HCT116 (cell line): ENCODE measurements around the gene PTPRF. TPM values are rescaled to one million over a fixed set of nuclear protein-coding genes. Genes with fewer than 3 reads are reported as not detected.

Experiments
- ATAC-seq: fragments of 200-7000 bp; cut with Tn5 transposase; 2 replicates; pipeline ENCODE4 v1.9.1; 2020; ENCODE audit warnings: mild to moderate bottlenecking, moderate library complexity
- BruUV-seq: library from RNA; stranded (reverse); fragments of 400-500 nt; replicated peaks from 2 replicates; lab custom pipeline; 2021; lab: Mats Ljungman, UMichigan
- CTCF ChIA-PET: fragments of 300-600 bp; sonication (Branson Sonifier 250); formaldehyde crosslinking; loops from one replicate; lab custom pipeline; 2021; ENCODE audit warnings: antibody characterized with exemption; lab: Charles Lee
- POLR2A ChIA-PET: fragments of 300-600, 350-600 bp; sonication (Branson Sonifier 250); formaldehyde crosslinking; loops from one replicate; lab custom pipeline; 2021; ENCODE audit warnings: antibody characterized with exemption; lab: Charles Lee
- RAD21 ChIA-PET, 2 experiments: fragments of 300-600 bp; sonication (Branson Sonifier 250); formaldehyde crosslinking; loops; one replicate each; lab custom pipeline; 2023; ENCODE audit warnings: low total read pairs in 2 of 2; ENCODE audit not compliant: uncharacterized antibody in 2 of 2, unreplicated experiment in 2 of 2, low non-redundant PET in 1 of 2; lab: Charles Lee
- DNase-seq: peaks from one replicate; pipeline ENCODE4 v3.0.0-alpha.2; 2010; ENCODE audit warnings: low read depth, low spot score
- H2AFZ ChIP-seq: fragments of 200-600 bp; shearing (Covaris generic), sonication (generic); 2 replicates; pipeline ENCODE4 v1.6.1; 2017; ENCODE audit warnings: low read depth, mixed run types, mixed read lengths, antibody characterized with exemption, low read length; ENCODE audit not compliant: poor library complexity, severe bottlenecking
- H3K27ac ChIP-seq: 2 replicates; pipeline ENCODE4 v1.5.1; 2012; ENCODE audit warnings: low read depth, low read length
- H3K27me3 ChIP-seq: fragments of 200-600 bp; sonication (generic); 2 replicates; pipeline ENCODE4 v1.6.1; 2016; ENCODE audit warnings: mixed run types, low read length, mixed read lengths; ENCODE audit not compliant: insufficient read depth
- H3K36me3 ChIP-seq, 2 experiments: fragments of 200-500 bp in 1 of 2; fragments of 200-600 bp in 1 of 2; sonication (Bioruptor generic) in 1 of 2; sonication (generic) in 1 of 2; 2 replicates each; pipeline versions ENCODE4 v1.5.1 to v1.6.1; 2014 to 2016; ENCODE audit warnings: low read length in 2 of 2, inconsistent platforms in 1 of 2, mixed read lengths in 1 of 2, mixed run types in 1 of 2; ENCODE audit not compliant: insufficient read depth in 2 of 2, control insufficient read depth in 1 of 2
- H3K4me1 ChIP-seq, 2 experiments: fragments of 200-600 bp in 1 of 2; sonication (generic) in 1 of 2; 2 replicates each; pipeline versions ENCODE4 v1.5.1 to v1.6.1; 2012 to 2017; ENCODE audit warnings: low read length in 2 of 2, inconsistent platforms in 1 of 2, mild to moderate bottlenecking in 1 of 2, mixed read lengths in 1 of 2, mixed run types in 1 of 2, moderate library complexity in 1 of 2; ENCODE audit not compliant: insufficient read depth in 2 of 2, control insufficient read depth in 1 of 2
- H3K4me2 ChIP-seq: fragments of 200-600 bp; sonication (generic); 2 replicates; pipeline ENCODE4 v1.6.1; 2017; ENCODE audit warnings: mixed run types, low read length, mixed read lengths
- H3K4me3 ChIP-seq, 2 experiments: fragments of 200-600 bp in 1 of 2; sonication (generic) in 1 of 2; replicated peaks in 1 of 2; 2 replicates each; pipeline ENCODE4 v1.5.1; 2011 to 2016; ENCODE audit warnings: low read length in 2 of 2, control low read depth in 1 of 2, low read depth in 1 of 2, mild to moderate bottlenecking in 1 of 2, mixed read lengths in 1 of 2, mixed run types in 1 of 2
- H3K79me2 ChIP-seq: fragments of 200-600 bp; sonication (generic); 2 replicates; pipeline ENCODE4 v1.6.1; 2017; ENCODE audit warnings: mild to moderate bottlenecking, mixed run types, low read length, moderate library complexity, mixed read lengths; ENCODE audit not compliant: insufficient read depth
- H3K9ac ChIP-seq: fragments of 200-600 bp; sonication (generic); 2 replicates; pipeline ENCODE4 v1.6.1; 2016; ENCODE audit warnings: low read length, mixed read lengths
- H3K9me2 ChIP-seq: fragments of 200-600 bp; sonication (generic), shearing (Covaris generic); 2 replicates; pipeline ENCODE4 v1.6.1; 2017; ENCODE audit warnings: mixed run types, mild to moderate bottlenecking, moderate library complexity; ENCODE audit not compliant: insufficient read depth
- H3K9me3 ChIP-seq, 2 experiments: fragments of 200-500 bp in 1 of 2; fragments of 200-600 bp in 1 of 2; sonication (Bioruptor generic) in 1 of 2; sonication (generic) in 1 of 2; 2 replicates each; pipeline ENCODE4 v1.6.1; 2014 to 2017; ENCODE audit warnings: low read length in 2 of 2, mixed read lengths in 2 of 2, inconsistent platforms in 1 of 2, low read depth in 1 of 2, mild to moderate bottlenecking in 1 of 2, mixed run types in 1 of 2, moderate library complexity in 1 of 2; ENCODE audit not compliant: control insufficient read depth in 1 of 2, insufficient read depth in 1 of 2
- H4K20me1 ChIP-seq: fragments of 200-600 bp; sonication (generic), shearing (Covaris generic); 2 replicates; pipeline ENCODE4 v1.6.1; 2017; ENCODE audit warnings: mixed run types, mild to moderate bottlenecking, moderate library complexity; ENCODE audit not compliant: insufficient read depth
- CBX3 ChIP-seq: IDR thresholded peaks from 2 replicates; pipeline ENCODE4 v1.6.1; 2012; ENCODE audit warnings: low read depth
- CEBPB ChIP-seq: IDR thresholded peaks from 2 replicates; pipeline ENCODE4 v1.6.1; 2012; ENCODE audit warnings: low read depth
- EGR1 ChIP-seq: IDR thresholded peaks from 2 replicates; pipeline ENCODE4 v1.6.1; 2012; ENCODE audit warnings: low read depth
- ELF1 ChIP-seq: IDR thresholded peaks from 2 replicates; pipeline ENCODE4 v1.6.1; 2012; ENCODE audit warnings: low read depth, borderline replicate concordance
- EZH2 ChIP-seq: fragments of 200-600 bp; sonication (generic); IDR thresholded peaks from 2 replicates; pipeline ENCODE4 v1.6.1; 2017; ENCODE audit warnings: antibody characterized with exemption, mixed run types
- EZH2phosphoT487 ChIP-seq: fragments of 200-600 bp; IDR thresholded peaks from 2 replicates; pipeline ENCODE4 v1.6.1; 2018; ENCODE audit warnings: antibody characterized with exemption, borderline replicate concordance
- POLR2A ChIP-seq: IDR thresholded peaks from 2 replicates; pipeline ENCODE4 v1.7.0; 2011; ENCODE audit warnings: borderline replicate concordance; ENCODE audit not compliant: insufficient read depth, insufficient read length; ENCODE audit errors: extremely low read depth
- SIN3A ChIP-seq: IDR thresholded peaks from 2 replicates; pipeline ENCODE4 v1.6.1; 2012; ENCODE audit warnings: low read depth
- YY1 ChIP-seq: IDR thresholded peaks from 2 replicates; pipeline ENCODE4 v1.6.1; 2011; ENCODE audit warnings: low read length, low read depth, moderate library complexity, mild to moderate bottlenecking; ENCODE audit not compliant: insufficient replicate concordance; ENCODE audit errors: extremely low read depth
- ZFX ChIP-seq: fragments of 450-650 bp; IDR thresholded peaks from 2 replicates; pipeline ENCODE4 v1.6.1; 2017
- intact Hi-C: fragments of 100-400 bp; cut with micrococcal nuclease; formaldehyde crosslinking; loops from 2 replicates; pipeline ENCODE4 v1.10.0; 2022
- total RNA-seq: library from RNA; stranded (reverse); gene quantifications from one replicate; pipeline ENCODE4 v1.2.1, GENCODE V29; 2021; ENCODE audit not compliant: unreplicated experiment
- TF ChIP-seq, protein P1 (sequence below): IDR thresholded peaks from 2 replicates; pipeline ENCODE4 v1.6.1; 2011; ENCODE audit warnings: mild to moderate bottlenecking, low read length, moderate library complexity; ENCODE audit not compliant: insufficient replicate concordance; ENCODE audit errors: extremely low read depth

Gene PTPRF
- total RNA-seq, 1 experiment from 2014 or later = 224 TPM

DNA sequence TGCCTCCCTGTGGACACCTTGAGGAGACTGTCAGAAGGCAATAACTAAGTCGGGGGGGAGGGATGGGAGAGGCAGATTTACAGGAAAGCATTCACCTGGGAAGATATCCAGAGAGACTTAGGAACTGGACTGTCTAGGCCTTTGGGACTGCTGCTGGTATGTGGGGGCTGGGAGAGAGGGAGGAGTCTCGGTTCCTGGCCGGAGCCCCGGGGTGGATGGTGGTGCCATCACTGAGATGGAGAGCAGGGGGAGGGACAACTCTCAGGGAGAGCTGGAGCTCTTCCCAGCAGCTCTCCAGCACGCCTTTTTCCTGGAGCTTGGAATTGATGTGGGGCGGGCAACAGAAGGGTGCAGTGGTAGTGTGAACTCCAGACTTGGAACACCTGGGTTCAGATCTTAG, 22.1 kb downstream of the PTPRF start:
- Histone ChIP-seq H3K9me2 (no peaks in the 10 kb centered on the region), H3K9ac (no peak overlapping the region)

More for the DNA sequence above, 22.1 kb downstream of the PTPRF start:
- ChIA-PET RAD21 (no interaction called here), CTCF (no interaction called here), POLR2A (no interaction called here)
- no peak overlapping the region for H2AFZ ChIP-seq
- H4K20me1 ChIP-seq = peaks cover 5% of the 10 kb centered on the region; the same call in 1 of the 2 replicates
- no peaks in the 10 kb centered on the region for H3K27me3 ChIP-seq
- ATAC-seq = no peak
- no peak for DNase-seq
- no peak overlapping the region for H3K27ac ChIP-seq
- no peak overlapping the region for H3K4me2 ChIP-seq
- peaks cover 13 to 67% of the 10 kb centered on the region in 2 experiments; a peak in 3 of 4 replicates for H3K36me3 ChIP-seq
- H3K9me3 ChIP-seq = no peaks in the 10 kb centered on the region
- H3K4me1 ChIP-seq = peaks cover 37 to 48% of the 10 kb centered on the region in 2 experiments
- H3K4me3 ChIP-seq = no peak overlapping the region
- H3K79me2 ChIP-seq = peaks cover 70% of the 10 kb centered on the region
- no TSS peak for BruUV-seq
- intact Hi-C loops = loop anchor here (5.0 kb wide), 1 partner anchor 89 kb away; no protein-coding TSS in a partner anchor
- no peak for TF ChIP-seq POLR2A
- no peak for TF ChIP-seq ELF1
- no peak for TF ChIP-seq EGR1
- no peak for TF ChIP-seq EZH2phosphoT487
- TF ChIP-seq EZH2 = no peak
- no peak for TF ChIP-seq YY1
- no peak for TF ChIP-seq CEBPB
- no peak for TF ChIP-seq ZFX
- TF ChIP-seq, protein P1, sequence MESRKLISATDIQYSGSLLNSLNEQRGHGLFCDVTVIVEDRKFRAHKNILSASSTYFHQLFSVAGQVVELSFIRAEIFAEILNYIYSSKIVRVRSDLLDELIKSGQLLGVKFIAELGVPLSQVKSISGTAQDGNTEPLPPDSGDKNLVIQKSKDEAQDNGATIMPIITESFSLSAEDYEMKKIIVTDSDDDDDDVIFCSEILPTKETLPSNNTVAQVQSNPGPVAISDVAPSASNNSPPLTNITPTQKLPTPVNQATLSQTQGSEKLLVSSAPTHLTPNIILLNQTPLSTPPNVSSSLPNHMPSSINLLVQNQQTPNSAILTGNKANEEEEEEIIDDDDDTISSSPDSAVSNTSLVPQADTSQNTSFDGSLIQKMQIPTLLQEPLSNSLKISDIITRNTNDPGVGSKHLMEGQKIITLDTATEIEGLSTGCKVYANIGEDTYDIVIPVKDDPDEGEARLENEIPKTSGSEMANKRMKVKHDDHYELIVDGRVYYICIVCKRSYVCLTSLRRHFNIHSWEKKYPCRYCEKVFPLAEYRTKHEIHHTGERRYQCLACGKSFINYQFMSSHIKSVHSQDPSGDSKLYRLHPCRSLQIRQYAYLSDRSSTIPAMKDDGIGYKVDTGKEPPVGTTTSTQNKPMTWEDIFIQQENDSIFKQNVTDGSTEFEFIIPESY = no peak
- TF ChIP-seq CBX3 = no peak
- TF ChIP-seq SIN3A = no peak
